KOPT-K1 (cell line): ENCODE data around the gene HOXA9.

Experiments
- H3K27ac ChIP-seq: fragments of 200-600 bp; sonication (generic); 2 replicates; pipeline ENCODE4 v1.5.1; 2016; ENCODE audit warnings: antibody characterized with exemption, mild to moderate bottlenecking, low read depth, low read length; ENCODE audit not compliant: poor library complexity, severe bottlenecking
- H3K36me3 ChIP-seq: fragments of 200-600 bp; sonication (generic); 2 replicates; pipeline ENCODE4 v1.5.1; 2017; ENCODE audit warnings: antibody characterized with exemption, mild to moderate bottlenecking, low read length, moderate library complexity; ENCODE audit not compliant: insufficient read depth
- H3K9me3 ChIP-seq: fragments of 200-600 bp; sonication (generic); 2 replicates; pipeline ENCODE4 v1.5.1; 2017; ENCODE audit warnings: antibody characterized with exemption, low read length, mild to moderate bottlenecking; ENCODE audit not compliant: insufficient read depth, poor library complexity, severe bottlenecking

Gene HOXA9

DNA sequence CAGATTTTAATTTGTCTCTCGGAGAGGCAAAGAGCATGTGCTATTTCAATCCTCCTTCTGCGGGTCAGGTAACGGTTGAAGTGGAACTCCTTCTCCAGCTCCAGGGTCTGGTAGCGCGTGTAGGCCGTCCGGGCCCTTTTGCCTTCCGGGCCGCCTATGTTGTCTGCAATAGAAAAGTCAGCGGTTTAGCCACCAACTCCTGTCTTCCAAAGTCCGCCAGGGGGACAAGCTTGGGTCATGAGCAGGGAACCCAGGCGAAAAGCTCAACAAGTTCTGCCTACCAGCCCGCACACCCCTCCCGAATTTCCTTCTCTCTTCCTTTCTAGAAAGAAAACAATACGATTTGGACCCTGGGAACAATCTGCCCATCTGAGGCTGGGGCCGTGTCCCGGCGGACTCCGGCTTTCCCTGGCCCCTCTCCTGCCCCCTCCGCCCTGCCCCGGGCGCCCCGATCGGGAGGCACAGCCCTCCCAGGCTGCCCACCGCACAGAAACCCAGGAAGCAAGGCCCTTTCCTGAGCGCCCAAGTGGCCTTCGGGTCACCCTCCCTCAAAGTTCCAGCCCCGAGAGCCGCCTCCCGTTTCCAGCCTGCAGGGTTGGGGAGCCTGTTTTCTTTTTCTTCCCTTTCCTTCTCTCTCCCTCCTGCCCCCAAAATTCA, 23.3 kb downstream of the HOXA9 start:
- peaks cover 20% of the 10 kb centered on the region for H3K9me3 ChIP-seq
- no peaks in the 10 kb centered on the region for H3K36me3 ChIP-seq
- H3K27ac ChIP-seq: no peak overlapping the region

DNA sequence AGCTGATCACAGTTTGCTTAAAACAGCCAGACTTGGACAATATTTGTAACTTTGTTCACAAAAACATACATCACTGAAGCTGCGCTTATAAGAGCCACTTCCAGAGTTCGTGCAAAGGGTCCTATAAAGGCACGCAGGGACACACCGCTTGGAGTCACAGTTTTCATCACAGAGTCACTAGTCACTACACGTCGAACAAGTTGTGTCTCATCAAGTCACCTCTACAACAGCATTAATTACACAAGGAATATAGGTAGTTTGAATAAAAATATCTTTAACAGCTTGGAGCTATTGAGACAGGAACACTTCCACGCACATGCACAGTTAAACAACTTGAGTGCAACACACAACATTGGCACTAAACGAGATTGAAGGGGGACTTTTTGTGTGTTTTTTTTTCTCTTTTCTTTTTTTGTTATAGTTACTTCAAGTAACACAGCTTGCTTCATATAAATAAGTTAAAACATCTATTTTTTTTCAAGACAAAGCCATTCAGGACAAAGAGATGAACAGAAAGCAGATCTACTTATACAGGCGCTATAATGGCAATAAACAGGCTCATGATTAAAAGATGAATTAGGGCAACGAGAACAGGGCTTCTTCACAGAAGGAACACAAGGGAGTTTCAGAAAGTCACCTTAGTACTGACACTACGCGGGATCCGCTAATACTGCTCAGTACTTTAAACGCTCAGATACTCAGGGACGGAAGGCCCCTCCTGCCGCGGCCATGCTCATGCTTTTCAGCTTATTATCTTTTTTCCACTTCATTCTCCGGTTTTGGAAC, 24.0 kb downstream of the HOXA9 start:
- Histone ChIP-seq H3K9me3 (peaks cover 20% of the 10 kb centered on the region), H3K36me3 (no peaks in the 10 kb centered on the region), H3K27ac (no peak overlapping the region)

DNA sequence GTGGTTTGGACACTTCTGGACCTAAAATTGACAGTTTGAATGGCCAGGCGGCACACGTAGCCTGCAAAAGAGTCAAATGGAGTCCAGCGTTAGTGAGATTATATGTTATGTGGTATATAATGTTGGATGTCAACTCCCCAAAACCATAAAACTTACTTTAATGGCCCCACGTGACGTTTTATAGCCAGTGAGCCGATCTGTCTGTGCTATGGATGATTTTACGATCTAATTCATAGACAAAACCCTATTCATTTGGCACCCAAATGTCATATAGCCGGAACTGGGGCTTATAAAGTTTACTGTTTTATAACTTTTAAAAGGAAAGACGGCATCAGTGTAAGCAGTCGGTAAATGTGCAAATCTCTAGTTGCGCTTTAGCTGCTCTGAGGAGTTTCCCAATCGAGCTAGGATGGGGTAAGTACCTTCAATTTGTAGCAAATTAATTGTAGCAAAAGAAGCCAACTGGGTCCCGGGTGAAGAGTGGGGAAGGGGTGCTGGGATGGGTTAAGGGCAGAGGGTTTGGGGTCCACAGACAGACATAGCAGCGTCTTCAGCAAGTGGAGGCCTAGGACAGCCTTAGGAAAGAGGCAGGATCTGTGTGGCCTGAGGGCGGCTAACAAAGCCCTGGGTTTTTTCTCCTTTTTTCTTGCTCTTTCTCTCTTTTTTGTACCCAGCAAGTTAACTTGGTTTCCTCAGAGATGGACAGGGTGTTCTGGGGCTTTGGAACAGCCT, 25.0 kb downstream of the HOXA9 start:
- Histone ChIP-seq H3K36me3 (no peaks in the 10 kb centered on the region), H3K9me3 (peaks cover 20% of the 10 kb centered on the region), H3K27ac (no peak overlapping the region)

GRCh38 chr7:27139334-27140125, 25.8 kb downstream of the HOXA9 start:
- peaks cover 14% of the 10 kb centered on the region for H3K9me3 ChIP-seq
- no peak overlapping the region for H3K27ac ChIP-seq
- H3K36me3 ChIP-seq: no peaks in the 10 kb centered on the region

- Histone ChIP-seq H3K36me3 (no peaks in the 10 kb centered on the region), H3K9me3 (peaks cover 8% of the 10 kb centered on the region), H3K27ac (no peak overlapping the region)
Measured at GRCh38 chr7:27138985-27139333, 26.4 kb downstream of the HOXA9 start.

- H3K9me3 ChIP-seq: peaks cover 3% of the 10 kb centered on the region
- H3K27ac ChIP-seq: no peak overlapping the region
- no peaks in the 10 kb centered on the region for H3K36me3 ChIP-seq
Measured at GRCh38 chr7:27138472-27138871, 26.9 kb downstream of the HOXA9 start.

GRCh38 chr7:27137640-27138315, 27.6 kb downstream of the HOXA9 start:
- no peaks in the 10 kb centered on the region for H3K36me3 ChIP-seq
- H3K9me3 ChIP-seq: no peaks in the 10 kb centered on the region
- no peak overlapping the region for H3K27ac ChIP-seq

DNA sequence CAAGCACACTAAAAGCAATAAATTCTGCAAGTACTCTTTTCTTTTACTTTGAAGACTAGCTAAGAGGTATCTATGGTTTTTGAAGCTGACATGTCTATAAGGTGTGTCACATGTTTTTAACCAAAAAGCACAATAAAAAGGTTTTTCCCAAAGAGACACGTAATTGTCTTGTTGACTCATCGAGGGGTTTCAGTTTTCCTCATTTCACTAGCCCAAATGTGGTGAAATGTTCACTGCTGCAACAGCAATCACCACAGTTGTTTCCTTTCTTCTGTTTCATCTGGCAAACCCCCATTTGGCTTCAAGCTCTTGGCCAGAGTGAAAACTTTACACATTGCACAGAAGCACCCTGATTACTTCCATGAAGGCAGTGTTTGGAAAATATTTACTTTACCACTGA, 30.9 kb downstream of the HOXA9 start:
- Histone ChIP-seq H3K36me3 (no peaks in the 10 kb centered on the region), H3K9me3 (peaks cover 12% of the 10 kb centered on the region), H3K27ac (no peak overlapping the region)

- peaks cover 12% of the 10 kb centered on the region for H3K9me3 ChIP-seq
- no peak overlapping the region for H3K27ac ChIP-seq
- no peaks in the 10 kb centered on the region for H3K36me3 ChIP-seq
Measured at GRCh38 chr7:27133409-27134231, 31.7 kb downstream of the HOXA9 start.

- H3K9me3 ChIP-seq: peaks cover 12% of the 10 kb centered on the region
- H3K27ac ChIP-seq: no peak overlapping the region
- no peaks in the 10 kb centered on the region for H3K36me3 ChIP-seq
Measured at GRCh38 chr7:27132978-27133377, 32.4 kb downstream of the HOXA9 start.

DNA sequence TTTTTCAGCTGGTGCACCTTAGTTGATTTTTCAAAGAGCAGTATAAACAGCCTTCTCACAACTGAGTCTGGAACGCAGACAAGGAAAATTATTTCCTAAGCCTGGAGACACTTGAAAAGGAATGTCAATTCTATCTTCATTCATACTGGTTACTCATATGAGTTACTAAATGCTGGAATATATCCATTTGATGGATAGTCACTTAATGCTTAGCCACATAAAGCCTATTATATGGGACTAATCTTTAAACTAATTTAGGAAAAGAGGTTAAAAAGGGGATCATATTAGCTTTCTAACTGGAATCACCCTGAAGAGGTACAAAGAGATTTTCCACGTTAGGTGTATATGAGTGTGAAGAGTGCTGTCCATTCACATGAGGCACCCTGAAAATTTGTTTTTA, 33.1 kb downstream of the HOXA9 start:
- H3K9me3 ChIP-seq: peaks cover 12% of the 10 kb centered on the region
- no peak overlapping the region for H3K27ac ChIP-seq
- no peaks in the 10 kb centered on the region for H3K36me3 ChIP-seq

- no peaks in the 10 kb centered on the region for H3K36me3 ChIP-seq
- H3K27ac ChIP-seq: no peak overlapping the region
- H3K9me3 ChIP-seq: peaks cover 12% of the 10 kb centered on the region
Measured at GRCh38 chr7:27131390-27131819, 33.9 kb downstream of the HOXA9 start.

DNA sequence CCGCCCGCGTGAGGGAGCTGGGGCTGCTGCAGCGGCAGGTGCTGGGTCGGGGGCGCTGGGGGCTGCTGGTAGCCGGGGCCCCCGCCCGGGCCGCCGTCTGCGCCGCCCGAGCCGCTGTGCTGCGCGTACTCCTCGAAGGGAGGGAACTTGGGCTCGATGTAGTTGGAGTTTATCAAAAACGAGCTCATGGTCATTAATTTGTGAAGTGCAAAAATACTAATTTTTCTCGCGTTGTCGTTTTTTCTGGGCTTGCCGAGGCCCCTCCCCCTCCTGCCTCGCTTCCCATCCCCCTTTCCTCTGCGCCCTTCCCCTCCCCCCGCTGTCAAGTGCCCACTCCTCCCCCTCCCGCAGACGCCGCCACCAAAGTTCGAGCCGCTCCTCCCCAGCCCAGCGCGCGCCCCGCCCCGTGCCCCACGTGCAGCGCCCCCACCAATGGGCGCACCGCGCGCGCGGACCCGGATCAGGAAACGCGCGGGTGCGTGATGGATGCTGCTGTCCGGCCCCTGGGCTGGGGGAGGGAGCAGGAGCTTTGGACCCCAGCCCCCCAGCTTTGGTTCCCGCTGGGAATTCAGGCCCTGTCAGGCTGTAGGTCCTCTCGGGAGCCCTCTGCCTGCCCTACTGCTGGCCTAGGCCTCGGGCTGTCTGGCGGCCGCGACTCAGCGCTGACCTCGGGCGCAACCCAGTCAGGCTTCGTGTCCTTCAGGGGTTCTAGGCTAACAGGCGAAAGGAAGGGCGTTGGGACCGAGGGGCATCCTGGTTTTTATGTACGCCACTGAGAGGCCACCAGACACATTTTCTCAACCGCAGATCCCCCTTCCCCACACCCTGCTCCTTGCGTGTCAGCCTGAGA, 34.6 kb downstream of the HOXA9 start, which contains the start of gene HOXA4:
Gene HOXA4, minus strand, starts transcription at position 218 of the 850 bp plus-strand sequence. Its CDS starts 24 bp downstream, at position 194.
- Histone ChIP-seq H3K9me3 (peaks cover 12% of the 10 kb centered on the region), H3K36me3 (no peaks in the 10 kb centered on the region), H3K27ac (no peak within 1 kb of the TSS)
